ENCODE results near the gene SORCS2. TPM values are rescaled to one million over a fixed set of nuclear protein-coding genes. Genes with fewer than 3 reads are reported as not detected.

The SORCS2 gene
- total RNA-seq, 1 donor from 2014 or later: 13.8 TPM

GRCh38 chr4:7511525-7511924 is 319.2 kb downstream of the SORCS2 start:
- Histone ChIP-seq H3K27me3 (ENCODE audit: insufficient read depth, low read length) (no peaks in the 10 kb centered on the region), H3K79me2 (ENCODE audit: insufficient read depth, low read length) (no peaks in the 10 kb centered on the region), H4K20me1 (ENCODE audit: insufficient read depth, low read length) (peaks cover 14% of the 10 kb centered on the region), H3K4me1 (ENCODE audit: insufficient read depth, low read length) (peaks cover 18% of the 10 kb centered on the region), H3K36me3 (ENCODE audit: insufficient read depth, low read length) (no peaks in the 10 kb centered on the region), H3K4me3 (ENCODE audit: insufficient read depth, low read depth, low read length) (no peak overlapping the region), H3K27ac (ENCODE audit: low read depth, low read length) (no peak overlapping the region), H3K4me2 (ENCODE audit: low read length) (no peak overlapping the region), H3K9ac (ENCODE audit: low read length) (no peak overlapping the region), H3K9me3 (ENCODE audit: insufficient read depth, low read depth, low read length) (no peaks in the 10 kb centered on the region), H2AFZ (ENCODE audit: low read depth, low read length) (no peak overlapping the region)
- Mint-ChIP-seq H3K27me3 (ENCODE audit: low read depth, unreplicated experiment) (peaks cover 16% of the 10 kb centered on the region), H3K36me3 (ENCODE audit: low read depth, unreplicated experiment) (no peaks in the 10 kb centered on the region), H3K4me1 (ENCODE audit: low read depth, unreplicated experiment) (peaks cover 41% of the 10 kb centered on the region), H3K9me3 (ENCODE audit: unreplicated experiment) (no peaks in the 10 kb centered on the region), H3K4me3 (ENCODE audit: unreplicated experiment) (no peak overlapping the region), H3K27ac (ENCODE audit: unreplicated experiment) (peak overlapping the region; percentile 10)
- FAIRE-seq (no peak), DNase-seq (ENCODE audit: low read depth) (no peak)
- no peak for TF ChIP-seq EZH2 (IDR thresholded peaks at IDR 0.05; ENCODE audit: insufficient read depth, low read length)
- no peak for TF ChIP-seq CTCF (IDR thresholded peaks at IDR 0.05; ENCODE audit: insufficient read depth, low read depth, low read length)

GRCh38 chr4:7512428-7512827 is 320.1 kb downstream of the SORCS2 start:
- Histone ChIP-seq H3K36me3 (ENCODE audit: insufficient read depth, low read length) (no peaks in the 10 kb centered on the region), H3K9me3 (ENCODE audit: insufficient read depth, low read depth, low read length) (no peaks in the 10 kb centered on the region), H3K27ac (ENCODE audit: low read depth, low read length) (no peak overlapping the region), H3K4me3 (ENCODE audit: insufficient read depth, low read depth, low read length) (no peak overlapping the region), H3K79me2 (ENCODE audit: insufficient read depth, low read length) (no peaks in the 10 kb centered on the region), H4K20me1 (ENCODE audit: insufficient read depth, low read length) (peaks cover 14% of the 10 kb centered on the region), H3K4me2 (ENCODE audit: low read length) (no peak overlapping the region), H3K27me3 (ENCODE audit: insufficient read depth, low read length) (no peaks in the 10 kb centered on the region), H2AFZ (ENCODE audit: low read depth, low read length) (no peak overlapping the region), H3K4me1 (ENCODE audit: insufficient read depth, low read length) (peaks cover 14% of the 10 kb centered on the region), H3K9ac (ENCODE audit: low read length) (no peak overlapping the region)
- TF ChIP-seq CTCF (IDR thresholded peaks at IDR 0.05; ENCODE audit: insufficient read depth, low read depth, low read length): no peak
- TF ChIP-seq EZH2 (IDR thresholded peaks at IDR 0.05; ENCODE audit: insufficient read depth, low read length): no peak
- peaks cover 23% of the 10 kb centered on the region for H3K27me3 Mint-ChIP-seq (ENCODE audit: low read depth, unreplicated experiment)
- H3K27ac Mint-ChIP-seq (ENCODE audit: unreplicated experiment): no peak overlapping the region
- H3K4me1 Mint-ChIP-seq (ENCODE audit: low read depth, unreplicated experiment): peaks cover 41% of the 10 kb centered on the region
- FAIRE-seq (no peak), DNase-seq (ENCODE audit: low read depth) (no peak)
- H3K4me3 Mint-ChIP-seq (ENCODE audit: unreplicated experiment): no peak overlapping the region
- H3K36me3 Mint-ChIP-seq (ENCODE audit: low read depth, unreplicated experiment): peaks cover 5% of the 10 kb centered on the region
- H3K9me3 Mint-ChIP-seq (ENCODE audit: unreplicated experiment): no peaks in the 10 kb centered on the region

- Mint-ChIP-seq H3K36me3 (ENCODE audit: low read depth, unreplicated experiment) (peaks cover 9% of the 10 kb centered on the region), H3K4me3 (ENCODE audit: unreplicated experiment) (no peak overlapping the region), H3K9me3 (ENCODE audit: unreplicated experiment) (no peaks in the 10 kb centered on the region), H3K4me1 (ENCODE audit: low read depth, unreplicated experiment) (peaks cover 41% of the 10 kb centered on the region), H3K27me3 (ENCODE audit: low read depth, unreplicated experiment) (peaks cover 28% of the 10 kb centered on the region), H3K27ac (ENCODE audit: unreplicated experiment) (no peak overlapping the region)
- Histone ChIP-seq H4K20me1 (ENCODE audit: insufficient read depth, low read length) (peaks cover 18% of the 10 kb centered on the region), H3K36me3 (ENCODE audit: insufficient read depth, low read length) (no peaks in the 10 kb centered on the region), H3K4me1 (ENCODE audit: insufficient read depth, low read length) (peaks cover 14% of the 10 kb centered on the region), H3K27ac (ENCODE audit: low read depth, low read length) (no peak overlapping the region), H3K79me2 (ENCODE audit: insufficient read depth, low read length) (no peaks in the 10 kb centered on the region), H3K9ac (ENCODE audit: low read length) (peak overlapping the region; percentile 18), H3K27me3 (ENCODE audit: insufficient read depth, low read length) (peaks cover 4% of the 10 kb centered on the region), H3K4me2 (ENCODE audit: low read length) (peak overlapping the region; percentile 70), H3K4me3 (ENCODE audit: insufficient read depth, low read depth, low read length) (no peak overlapping the region), H2AFZ (ENCODE audit: low read depth, low read length) (no peak overlapping the region), H3K9me3 (ENCODE audit: insufficient read depth, low read depth, low read length) (no peaks in the 10 kb centered on the region)
- FAIRE-seq (no peak), DNase-seq (ENCODE audit: low read depth) (no peak)
- TF ChIP-seq EZH2 (IDR thresholded peaks at IDR 0.05; ENCODE audit: insufficient read depth, low read length) (no peak), CTCF (IDR thresholded peaks at IDR 0.05; ENCODE audit: insufficient read depth, low read depth, low read length) (no peak)
Measured at GRCh38 chr4:7512946-7513345, 320.6 kb downstream of the SORCS2 start.

Data from astrocyte (in vitro differentiated cells and primary cell).